ENCODE results near the gene RAB11B. TPM values are rescaled to one million over a fixed set of nuclear protein-coding genes. Genes with fewer than 3 reads are reported as not detected.

RAB11B gene
- total and polyA plus RNA-seq, 9 of the 15 experiments (the other 6 are each of a cell fraction or from before 2014, with no cell fraction given), result 0.74 to 71.0 (median 13.8) TPM

DNA sequence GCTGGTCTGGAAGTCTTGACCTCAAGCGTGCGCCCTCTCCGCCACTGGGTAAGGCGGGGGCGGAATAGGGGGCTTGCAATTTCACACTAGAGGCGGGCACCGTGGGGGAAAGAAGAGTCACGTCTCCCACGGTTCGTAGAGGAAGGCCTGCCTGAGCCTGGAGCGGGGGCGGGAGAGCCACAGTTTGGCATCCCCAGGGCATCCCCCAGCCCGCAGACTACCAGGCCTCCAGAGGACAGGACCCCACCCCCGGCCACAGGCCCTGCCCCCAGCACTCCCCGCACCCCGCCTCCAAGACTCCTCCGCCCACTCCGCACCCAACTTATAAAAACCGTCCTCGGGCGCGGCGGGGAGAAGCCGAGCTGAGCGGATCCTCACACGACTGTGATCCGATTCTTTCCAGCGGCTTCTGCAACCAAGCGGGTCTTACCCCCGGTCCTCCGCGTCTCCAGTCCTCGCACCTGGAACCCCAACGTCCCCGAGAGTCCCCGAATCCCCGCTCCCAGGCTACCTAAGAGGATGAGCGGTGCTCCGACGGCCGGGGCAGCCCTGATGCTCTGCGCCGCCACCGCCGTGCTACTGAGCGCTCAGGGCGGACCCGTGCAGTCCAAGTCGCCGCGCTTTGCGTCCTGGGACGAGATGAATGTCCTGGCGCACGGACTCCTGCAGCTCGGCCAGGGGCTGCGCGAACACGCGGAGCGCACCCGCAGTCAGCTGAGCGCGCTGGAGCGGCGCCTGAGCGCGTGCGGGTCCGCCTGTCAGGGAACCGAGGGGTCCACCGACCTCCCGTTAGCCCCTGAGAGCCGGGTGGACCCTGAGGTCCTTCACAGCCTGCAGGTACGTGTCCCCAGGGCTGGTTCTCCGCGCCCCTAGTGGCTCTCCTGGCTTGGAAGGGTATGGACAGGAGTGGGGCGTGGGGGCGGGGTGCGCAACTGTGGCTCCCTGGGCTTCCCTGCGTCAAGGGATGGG, 26.1 kb upstream of the RAB11B start, which contains the start of gene ANGPTL4 (continued):
- peak; percentile 27; the same call in 1 of the 2 replicates for TF ChIP-seq VEZF1 (CRISPR knock-in tag; IDR thresholded peaks at IDR 0.05)
- no peak for TF ChIP-seq FOXJ2 (tag; IDR thresholded peaks at IDR 0.05)
- TF ChIP-seq SRSF3 (IDR thresholded peaks at IDR 0.05; ENCODE audit: insufficient read depth, low read length), result no peak
- no peak for TF ChIP-seq HLTF (IDR thresholded peaks at IDR 0.05)
- TF ChIP-seq MYC (IDR thresholded peaks at IDR 0.05; ENCODE audit: low read depth, low read length), result 0 out of 2 replicates have a peak, but pooled peaks have one; percentile 18
- no peak for TF ChIP-seq MYC (CRISPR knock-in tag; IDR thresholded peaks at IDR 0.05; ENCODE audit: borderline replicate concordance, low read depth)
- no peak for TF ChIP-seq CREB5 (CRISPR knock-in tag; IDR thresholded peaks at IDR 0.05)
- TF ChIP-seq TARDBP (IDR thresholded peaks at IDR 0.05), result no peak
- no peak for TF ChIP-seq SIN3A (IDR thresholded peaks at IDR 0.05; ENCODE audit: borderline replicate concordance in 2 of 2, control insufficient read depth in 1 of 2, low read depth in 2 of 2, low read length in 2 of 2)

All from K562 (cell line).